ENCODE results near the gene NEURL4.
"Not testable (repeated sequence)": the region's sequence is repeated elsewhere in the genome, so short reads cannot be mapped to it uniquely, and the experiment has no call there.

- TF ChIP-seq CTCF (IDR thresholded peaks at IDR 0.05); EZH2 (IDR thresholded peaks at IDR 0.05; ENCODE audit: borderline replicate concordance, insufficient read depth, low read depth, low read length, poor library complexity, severe bottlenecking): not testable (repeated sequence)
Measured at GRCh38 chr17:7332600-7333069, 3.5 kb upstream of the NEURL4 start.

All from B cell (primary cell).